Measurements from ENCODE around the gene GFRA4. TPM values are rescaled to one million over a fixed set of nuclear protein-coding genes. Genes with fewer than 3 reads are reported as not detected.

Gene GFRA4
- total RNA-seq, 1 donor from 2014 or later = not detected

DNA sequence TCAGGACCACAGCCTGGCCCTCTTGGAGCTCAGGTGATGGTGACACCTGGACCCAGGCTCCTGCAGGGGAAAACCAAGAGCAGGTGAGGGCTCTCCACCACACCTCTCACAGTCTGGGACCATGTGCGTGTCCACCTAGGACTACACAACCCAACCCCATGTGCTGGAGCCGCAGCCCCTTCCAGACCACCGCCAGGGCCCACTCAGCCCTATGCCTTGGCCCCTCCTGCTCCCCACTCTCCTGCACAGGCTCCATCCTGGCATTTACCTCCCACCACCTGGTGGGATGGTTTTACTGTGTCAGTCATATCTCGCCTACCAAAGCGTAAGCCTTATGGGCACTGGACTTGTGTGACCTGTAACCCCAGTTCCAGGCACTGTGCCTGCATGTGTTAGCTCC is 31.7 kb upstream of the GFRA4 start:
- DNase-seq (ENCODE audit: low read depth) = no peak

GRCh38 chr20:3693376-3693775 is 30.2 kb upstream of the GFRA4 start:
- no peak for DNase-seq (ENCODE audit: low read depth)

DNA sequence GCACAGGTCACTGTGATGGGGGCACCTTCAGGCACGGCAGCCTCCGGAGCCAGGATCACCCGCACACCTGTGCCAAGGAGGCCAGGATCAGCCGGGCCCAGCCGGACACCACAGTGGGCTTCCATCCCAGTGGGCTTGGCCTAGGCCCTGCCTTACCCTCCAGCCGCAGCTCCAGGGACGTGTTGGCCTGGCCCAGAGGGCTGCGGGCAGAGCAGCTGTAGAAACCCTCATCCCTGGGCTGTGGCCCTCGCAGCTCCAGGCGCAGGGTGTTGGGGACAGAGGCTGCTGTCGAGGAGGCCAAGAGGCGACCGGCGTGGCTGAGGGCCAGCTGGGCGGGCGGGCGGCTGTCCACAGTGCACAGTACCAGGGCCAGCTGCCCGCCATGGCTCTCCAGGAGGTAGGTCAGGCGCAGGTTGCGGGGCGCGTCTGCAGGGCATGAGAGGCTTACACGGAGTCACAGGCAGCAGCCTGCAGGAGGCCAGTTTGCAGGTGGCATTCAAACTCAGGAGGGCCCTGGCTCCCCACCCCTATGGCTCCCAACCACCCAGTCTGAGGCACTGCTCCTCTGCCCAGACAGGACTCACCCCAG is 29.6 kb upstream of the GFRA4 start:
- no peak for DNase-seq (ENCODE audit: low read depth)

GRCh38 chr20:3691897-3692296 is 28.7 kb upstream of the GFRA4 start:
- no peak for DNase-seq (ENCODE audit: low read depth)

GRCh38 chr20:3691306-3691705 is 28.1 kb upstream of the GFRA4 start:
- DNase-seq (ENCODE audit: low read depth) = no peak

DNA sequence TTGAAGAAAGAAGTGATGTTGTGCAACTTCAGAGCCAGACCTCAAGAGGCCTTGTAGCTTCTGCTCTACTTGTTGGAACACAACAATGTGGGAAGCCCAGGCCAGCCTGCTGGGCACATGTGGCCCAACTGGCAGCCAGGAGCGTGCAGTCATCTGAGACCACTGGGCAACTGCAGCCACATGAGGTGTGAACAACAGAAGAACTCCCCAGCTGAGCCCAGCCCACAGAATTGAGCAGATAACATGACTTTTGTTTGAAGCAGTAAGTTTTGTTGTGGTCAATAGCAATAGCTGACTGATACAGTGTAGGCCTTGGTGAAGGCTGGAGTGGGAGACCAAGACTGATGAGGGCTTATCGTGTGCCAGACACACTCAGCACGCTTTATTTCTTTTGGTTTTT is 27.2 kb upstream of the GFRA4 start:
- DNase-seq (ENCODE audit: low read depth) = no peak

GRCh38 chr20:3689978-3690377 is 26.8 kb upstream of the GFRA4 start:
- no peak for DNase-seq (ENCODE audit: low read depth)

DNA sequence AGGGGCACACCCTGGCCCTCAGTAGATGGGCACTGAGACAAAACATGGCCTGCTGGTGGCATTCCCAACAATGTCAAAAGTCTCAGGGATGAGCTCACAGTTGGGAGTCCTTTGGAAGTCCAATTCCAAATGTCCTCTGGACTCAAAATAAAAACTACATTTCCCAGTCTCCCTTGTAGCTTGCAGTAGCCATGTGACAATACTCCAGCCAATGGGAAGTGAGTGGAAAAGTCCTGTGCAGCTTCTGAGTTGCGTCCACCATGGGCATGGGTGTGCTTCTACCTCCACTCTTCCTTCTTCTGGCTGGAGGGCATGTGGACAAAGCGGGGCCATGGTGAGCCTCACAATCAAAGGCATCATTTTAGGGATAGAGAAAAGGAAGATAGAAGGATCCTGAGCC is 24.5 kb upstream of the GFRA4 start:
- DNase-seq (ENCODE audit: low read depth) = peak; percentile 54

DNA sequence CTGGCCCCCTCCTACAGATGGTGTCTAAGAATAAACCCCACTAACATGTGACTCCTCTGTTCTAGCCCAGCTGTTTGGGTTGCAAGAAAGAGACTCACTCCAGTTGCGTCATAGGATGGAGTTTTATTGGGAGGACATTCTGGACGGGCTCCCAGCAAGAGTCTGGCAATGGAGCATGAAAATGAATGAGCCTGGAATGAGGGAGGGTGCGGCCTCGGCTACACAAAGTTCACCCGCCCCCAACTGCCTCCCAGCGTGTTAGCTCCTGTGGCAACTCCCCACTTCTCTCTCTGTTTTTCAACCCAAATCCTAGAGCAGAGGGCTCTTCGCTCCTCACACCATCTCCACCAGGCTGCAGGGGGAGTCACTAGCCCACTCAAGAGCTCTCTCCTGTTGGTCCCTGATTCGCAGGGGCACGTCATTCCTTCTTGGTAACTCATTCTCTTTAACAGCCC is 23.7 kb upstream of the GFRA4 start:
- DNase-seq (ENCODE audit: low read depth) = peak; percentile 84

- DNase-seq (ENCODE audit: low read depth) = no peak
These were observed 23.2 kb upstream of the GFRA4 start for GRCh38 chr20:3686421-3686820.

DNA sequence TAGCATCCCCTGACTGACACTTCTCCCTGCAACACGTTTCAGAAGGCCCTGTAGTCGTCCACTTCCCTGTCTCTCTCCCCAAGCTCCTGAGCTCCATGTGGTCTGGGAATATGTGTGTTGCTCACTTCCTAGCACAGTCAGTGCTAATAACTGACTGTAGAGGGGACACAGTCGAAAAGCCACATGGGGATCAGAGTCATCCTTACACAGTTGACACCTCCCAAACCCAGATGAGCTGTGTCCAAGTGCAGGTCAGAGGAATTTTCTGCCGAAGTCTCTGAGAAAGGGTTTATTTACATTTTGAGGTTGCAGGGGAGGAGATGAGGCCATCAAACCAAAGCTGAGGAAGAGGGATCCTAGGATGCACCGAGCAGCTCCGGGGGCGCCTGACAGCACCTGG is 22.1 kb upstream of the GFRA4 start:
- DNase-seq (ENCODE audit: low read depth) = no peak

- no peak for DNase-seq (ENCODE audit: low read depth)
These were observed 19.0 kb upstream of the GFRA4 start, which contains the start of gene ADAM33 for GRCh38 chr20:3681931-3682781. TSS of gene ADAM33 (minus strand) at chr20:3682010. CDS start at chr20:3682004, 6 bp downstream.

DNA sequence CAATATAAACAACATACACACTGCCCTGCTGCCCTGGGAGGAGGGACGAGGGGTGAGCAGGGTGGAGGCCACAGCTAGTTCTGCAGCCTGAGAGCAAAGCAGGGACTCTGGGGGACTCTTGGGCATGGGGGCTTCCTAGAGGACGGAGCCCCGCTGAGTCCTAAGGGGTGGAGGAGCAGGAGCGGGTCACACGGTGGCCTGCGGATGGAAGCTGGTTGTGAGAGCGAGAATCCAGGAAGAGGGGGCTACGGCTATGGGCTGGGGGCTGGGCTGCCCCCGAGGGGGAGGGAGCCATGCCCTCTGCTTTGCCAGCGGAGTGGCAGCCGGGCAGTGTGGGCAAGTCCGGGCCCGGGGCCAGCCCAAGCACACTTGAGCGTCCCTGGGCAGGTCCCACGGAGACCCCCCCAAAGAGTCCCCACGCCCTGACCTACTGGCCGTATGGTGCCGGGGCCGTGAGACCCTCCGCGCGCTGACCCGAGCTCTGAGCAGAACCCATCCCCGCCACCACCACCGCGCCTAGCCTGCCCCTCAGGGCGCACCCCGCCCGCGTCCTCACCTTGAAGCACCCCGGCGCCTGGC is 18.2 kb upstream of the GFRA4 start:
- DNase-seq (ENCODE audit: low read depth) = no peak

GRCh38 chr20:3680701-3681351 is 17.6 kb upstream of the GFRA4 start:
- DNase-seq (ENCODE audit: low read depth) = no peak

DNA sequence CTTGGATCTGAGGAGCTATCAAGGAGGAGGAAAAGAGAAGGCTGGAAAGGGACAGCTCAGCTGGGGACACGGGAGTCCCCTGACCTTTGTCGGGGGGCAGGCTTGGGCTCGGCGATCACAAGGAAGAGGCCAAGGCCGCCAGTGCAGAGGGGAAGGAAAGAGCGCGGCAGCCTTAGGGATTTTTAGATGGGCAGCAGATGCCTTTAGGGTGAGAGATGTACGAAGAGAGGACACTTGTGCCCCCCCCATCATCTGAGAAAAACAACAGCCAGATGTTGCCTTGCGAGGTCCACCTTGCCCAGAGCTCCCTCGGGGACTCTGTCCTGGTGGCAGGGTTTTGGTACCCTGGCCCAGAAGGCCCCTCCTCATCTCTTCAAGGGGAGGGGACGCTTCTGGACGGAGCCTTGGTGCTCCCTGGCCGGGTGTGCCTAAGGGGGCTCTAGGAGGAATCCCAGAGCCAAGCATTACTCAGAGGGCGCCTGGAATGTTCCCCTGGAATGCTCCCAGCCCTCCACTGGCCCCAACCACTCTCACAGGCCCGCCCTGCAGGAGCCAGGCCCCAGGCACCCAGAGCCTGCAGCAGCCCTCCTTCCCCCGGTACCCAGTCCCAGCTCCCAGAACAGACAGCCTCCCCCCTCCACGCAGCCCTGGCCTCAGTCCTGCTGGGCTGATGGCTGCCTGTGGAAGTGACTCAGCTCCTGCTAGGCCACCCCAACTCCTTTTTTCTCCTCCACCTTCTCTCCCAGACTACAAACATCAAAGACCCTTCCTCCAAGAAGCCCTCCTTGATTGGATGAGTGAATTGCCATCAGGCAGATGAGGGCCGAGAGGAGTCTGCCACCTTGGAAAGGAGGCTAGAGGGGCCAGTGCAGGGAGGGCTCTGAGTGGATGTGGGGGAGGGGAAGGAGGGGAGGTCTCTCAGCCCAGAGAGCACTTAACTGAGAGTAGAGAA is 16.8 kb upstream of the GFRA4 start:
- DNase-seq (ENCODE audit: low read depth) = no peak

DNA sequence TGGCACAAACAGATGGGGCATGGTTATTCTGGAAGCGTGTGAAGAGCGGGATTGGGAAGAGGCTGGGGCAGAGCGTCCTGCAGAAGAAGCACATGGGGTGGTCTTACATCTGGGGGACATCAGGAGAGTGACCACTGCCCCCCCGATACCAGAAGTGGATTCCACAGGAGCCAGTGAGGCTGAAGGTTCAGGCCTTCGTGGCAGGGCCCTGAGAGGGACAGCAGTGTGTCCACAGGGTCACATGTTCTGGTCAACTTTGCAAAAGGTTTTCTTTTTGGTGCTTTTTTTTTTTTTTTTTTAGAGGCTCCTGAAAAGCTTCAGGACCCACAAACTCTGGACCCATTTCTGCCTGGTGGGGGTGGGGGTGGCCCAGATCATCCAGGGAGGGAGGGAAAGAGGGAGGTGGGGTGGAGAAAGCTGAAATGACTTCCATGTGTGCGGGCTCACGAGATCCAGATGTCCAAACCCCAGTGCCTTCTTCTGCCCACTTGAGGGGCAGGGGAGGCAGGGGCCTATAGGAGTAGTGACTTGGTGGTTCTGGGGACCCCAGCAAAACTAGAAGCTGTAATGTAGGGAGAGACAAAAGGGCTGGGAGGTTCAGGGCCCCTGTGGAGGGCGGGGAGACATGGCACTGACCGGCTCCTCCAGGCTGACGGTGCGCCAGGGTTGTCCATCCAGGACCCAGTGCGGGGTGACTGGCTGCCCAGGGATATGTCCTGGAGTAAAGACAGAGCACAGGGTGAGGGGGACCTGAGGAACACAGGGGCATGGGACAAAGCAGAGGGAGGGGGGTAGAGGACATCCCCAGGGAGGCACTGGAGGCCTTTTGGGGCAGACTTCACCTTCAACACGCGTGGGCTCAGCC is 15.9 kb upstream of the GFRA4 start:
- DNase-seq (ENCODE audit: low read depth) = no peak

DNA sequence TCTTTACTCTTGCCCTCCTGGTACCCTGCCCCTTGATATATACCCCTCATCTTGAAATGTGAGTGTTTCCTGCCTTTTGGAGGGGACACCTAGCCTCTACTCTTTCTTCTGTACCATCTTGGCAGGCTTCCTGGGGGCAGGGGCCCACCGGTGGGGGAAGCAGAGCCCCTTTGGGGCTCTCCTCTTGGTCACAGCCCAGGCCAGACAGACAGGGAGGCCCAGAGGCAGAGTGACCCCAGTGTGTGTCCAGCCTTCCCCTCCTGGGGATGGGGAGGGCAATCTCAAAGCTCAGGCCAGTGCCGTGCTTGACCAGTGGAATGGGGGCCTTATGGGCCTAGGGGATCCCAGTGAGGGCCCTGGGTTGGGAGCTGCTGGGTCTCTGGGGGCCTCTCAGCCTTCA is 15.0 kb upstream of the GFRA4 start:
- DNase-seq (ENCODE audit: low read depth) = no peak

DNA sequence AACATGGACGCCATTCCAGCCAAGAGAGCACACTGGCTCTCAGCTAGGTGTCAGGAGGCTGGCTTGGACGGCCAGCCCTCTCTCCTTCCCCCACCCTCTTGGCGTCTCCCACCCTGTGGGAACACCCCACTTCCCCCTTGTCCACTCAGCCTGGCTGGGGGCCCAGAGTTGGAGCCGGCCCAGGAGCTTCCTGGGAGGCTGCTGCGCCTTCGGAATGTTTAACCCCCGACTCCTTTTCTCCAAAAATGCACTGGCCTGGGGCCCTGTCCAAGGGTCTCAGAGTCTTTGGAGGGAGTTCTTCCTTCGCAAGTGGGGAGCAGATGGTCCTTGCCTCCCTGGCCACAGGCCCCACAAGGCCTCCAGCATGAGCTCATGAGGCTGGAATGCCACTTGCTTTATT is 14.5 kb upstream of the GFRA4 start:
- DNase-seq (ENCODE audit: low read depth) = no peak

GRCh38 chr20:3674995-3675900 is 12.0 kb upstream of the GFRA4 start:
- DNase-seq (ENCODE audit: low read depth) = no peak
